Neural progenitor cell (in vitro differentiated cells): ENCODE data around the gene CDA. TPM values are rescaled to one million over a fixed set of nuclear protein-coding genes. Genes with fewer than 3 reads are reported as not detected.

ENCODE experiments used
- DNase-seq: peaks from one replicate; pipeline ENCODE4 v3.0.0-alpha.2; 2016; ENCODE audit warnings: low spot score
- H2AFZ ChIP-seq: fragments of 200-600 bp; sonication (generic); replicated peaks from 2 replicates; pipeline ENCODE4 v1.6.1; 2016; ENCODE audit warnings: antibody characterized with exemption
- H3F3A ChIP-seq: fragments of 200-600 bp; sonication (generic); 2 replicates; pipeline ENCODE4 v1.6.1; 2016; ENCODE audit warnings: antibody characterized with exemption, low read depth
- H3K27ac ChIP-seq: fragments of 200-600 bp; sonication (generic); 2 replicates; pipeline ENCODE4 v1.5.1; 2016; ENCODE audit warnings: mild to moderate bottlenecking
- H3K27me3 ChIP-seq: fragments of 200-600 bp; sonication (generic); 2 replicates; pipeline ENCODE4 v1.6.1; 2016; ENCODE audit warnings: mild to moderate bottlenecking, moderate library complexity
- H3K36me3 ChIP-seq: fragments of 200-600 bp; sonication (generic); 2 replicates; pipeline ENCODE4 v1.5.1; 2016
- H3K4me1 ChIP-seq: fragments of 200-600 bp; sonication (generic); 2 replicates; pipeline ENCODE4 v1.6.1; 2016; ENCODE audit warnings: mixed run types
- H3K4me2 ChIP-seq: fragments of 200-600 bp; sonication (generic); 2 replicates; pipeline ENCODE4 v1.6.1; 2016
- H3K4me3 ChIP-seq: fragments of 200-600 bp; sonication (generic); 2 replicates; pipeline ENCODE4 v1.5.1; 2016
- H3K79me2 ChIP-seq: fragments of 200-600 bp; sonication (generic); 2 replicates; pipeline ENCODE4 v1.6.1; 2016; ENCODE audit warnings: low read depth
- H3K9ac ChIP-seq: fragments of 200-600 bp; sonication (generic); 2 replicates; pipeline ENCODE4 v1.6.1; 2016
- H3K9me3 ChIP-seq: fragments of 200-600 bp; sonication (generic); 2 replicates; pipeline ENCODE4 v1.5.1; 2016; ENCODE audit warnings: low read depth
- H4K20me1 ChIP-seq: fragments of 200-600 bp; sonication (generic); 2 replicates; pipeline ENCODE4 v1.6.1; 2016; ENCODE audit warnings: low read depth
- H3K27ac Mint-ChIP-seq: 3 replicates; pipeline ENCODE4 v1.8.0; 2021; ENCODE audit warnings: mixed read lengths
- H3K27me3 Mint-ChIP-seq: 2 replicates; pipeline ENCODE4 v1.8.0; 2022; ENCODE audit warnings: low read depth, mild to moderate bottlenecking, inconsistent platforms, moderate library complexity, mixed read lengths; ENCODE audit not compliant: insufficient read depth
- H3K36me3 Mint-ChIP-seq: 3 replicates; pipeline ENCODE4 v1.8.0; 2021; ENCODE audit warnings: mixed read lengths
- H3K4me1 Mint-ChIP-seq: 3 replicates; pipeline ENCODE4 v1.8.0; 2021; ENCODE audit warnings: mixed read lengths
- H3K4me3 Mint-ChIP-seq: 3 replicates; pipeline ENCODE4 v1.8.0; 2021; ENCODE audit warnings: mild to moderate bottlenecking, moderate library complexity, mixed read lengths
- H3K9me3 Mint-ChIP-seq: 3 replicates; pipeline ENCODE4 v1.8.0; 2020; ENCODE audit warnings: mixed read lengths
- CTCF ChIP-seq: fragments of 200-600 bp; sonication (generic); IDR thresholded peaks from 2 replicates; pipeline ENCODE4 v1.5.1; 2017; ENCODE audit warnings: antibody characterized with exemption, mild to moderate bottlenecking
- EZH2 ChIP-seq: fragments of 200-600 bp; sonication (generic); IDR thresholded peaks from 2 replicates; pipeline ENCODE4 v1.6.1; 2017; ENCODE audit warnings: antibody characterized with exemption, mild to moderate bottlenecking, moderate library complexity
- EZH2phosphoT487 ChIP-seq: fragments of 200-600 bp; sonication (generic); IDR thresholded peaks from 2 replicates; pipeline ENCODE4 v1.6.1; 2017; ENCODE audit warnings: antibody characterized with exemption
- total RNA-seq: library from RNA; depleted of rRNA; stranded (reverse); fragments of >200 nt; gene quantifications from 2 replicates; pipeline ENCODE4 v1.2.3, GENCODE V29; 2015; ENCODE audit warnings: low replicate concordance

CDA gene
- total RNA-seq, 1 donor from 2014 or later, result 0.64 TPM

GRCh38 chr1:20663969-20664715 lies 75.2 kb downstream of the CDA start:
- Mint-ChIP-seq H3K27ac (peak overlapping the region; percentile 82), H3K27me3 (peaks cover 7% of the 10 kb centered on the region), H3K36me3 (peaks cover 5% of the 10 kb centered on the region), H3K4me3 (no peak overlapping the region), H3K4me1 (peaks cover 32% of the 10 kb centered on the region), H3K9me3 (no peaks in the 10 kb centered on the region)
- no peak for TF ChIP-seq EZH2phosphoT487
- TF ChIP-seq CTCF, result no peak
- no peak for TF ChIP-seq EZH2
- Histone ChIP-seq H3F3A (no peaks in the 10 kb centered on the region), H3K4me3 (no peak overlapping the region), H3K79me2 (peaks cover 21% of the 10 kb centered on the region), H2AFZ (no peak overlapping the region), H3K9ac (no peak overlapping the region), H3K27me3 (no peaks in the 10 kb centered on the region), H3K4me1 (peaks cover 8% of the 10 kb centered on the region), H3K36me3 (no peaks in the 10 kb centered on the region), H3K9me3 (no peaks in the 10 kb centered on the region), H3K4me2 (no peak overlapping the region), H4K20me1 (peaks cover 7% of the 10 kb centered on the region), H3K27ac (no peak overlapping the region)
- no peak for DNase-seq

- Histone ChIP-seq H3K27ac (no peak overlapping the region), H3K4me1 (no peaks in the 10 kb centered on the region), H3F3A (no peaks in the 10 kb centered on the region), H3K9me3 (no peaks in the 10 kb centered on the region), H3K4me3 (no peak overlapping the region), H3K4me2 (no peak overlapping the region), H4K20me1 (no peaks in the 10 kb centered on the region), H2AFZ (no peak overlapping the region), H3K27me3 (no peaks in the 10 kb centered on the region), H3K9ac (no peak overlapping the region), H3K79me2 (peaks cover 5% of the 10 kb centered on the region), H3K36me3 (no peaks in the 10 kb centered on the region)
- no peak for DNase-seq
- no peaks in the 10 kb centered on the region for H3K36me3 Mint-ChIP-seq
- H3K27me3 Mint-ChIP-seq, result peaks cover 7% of the 10 kb centered on the region
- no peak overlapping the region for H3K4me3 Mint-ChIP-seq
- H3K4me1 Mint-ChIP-seq, result peaks cover 26% of the 10 kb centered on the region
- TF ChIP-seq EZH2phosphoT487 (no peak), CTCF (no peak), EZH2 (no peak)
- H3K9me3 Mint-ChIP-seq, result no peaks in the 10 kb centered on the region
- no peak overlapping the region for H3K27ac Mint-ChIP-seq
Observed at GRCh38 chr1:20665726-20666125, 76.8 kb downstream of the CDA start.

- no peaks in the 10 kb centered on the region for H3K9me3 ChIP-seq
- Mint-ChIP-seq H3K4me1 (peaks cover 25% of the 10 kb centered on the region), H3K27ac (no peak overlapping the region), H3K36me3 (no peaks in the 10 kb centered on the region), H3K27me3 (peaks cover 8% of the 10 kb centered on the region), H3K9me3 (no peaks in the 10 kb centered on the region), H3K4me3 (no peak overlapping the region)
- no peaks in the 10 kb centered on the region for H3F3A ChIP-seq
- H3K27me3 ChIP-seq, result no peaks in the 10 kb centered on the region
- H3K9ac ChIP-seq, result no peak overlapping the region
- TF ChIP-seq EZH2phosphoT487 (no peak), CTCF (no peak), EZH2 (no peak)
- no peak overlapping the region for H3K4me2 ChIP-seq
- no peaks in the 10 kb centered on the region for H3K4me1 ChIP-seq
- peaks cover under 1% of the 10 kb centered on the region for H3K79me2 ChIP-seq
- no peak overlapping the region for H3K4me3 ChIP-seq
- no peaks in the 10 kb centered on the region for H4K20me1 ChIP-seq
- no peak for DNase-seq
- no peak overlapping the region for H2AFZ ChIP-seq
- H3K36me3 ChIP-seq, result no peaks in the 10 kb centered on the region
- no peak overlapping the region for H3K27ac ChIP-seq
Observed at GRCh38 chr1:20666146-20666545, 77.2 kb downstream of the CDA start.
